Measurements from ENCODE around the gene SURF4. TPM values are rescaled to one million over a fixed set of nuclear protein-coding genes. Genes with fewer than 3 reads are reported as not detected.
"Not testable (repeated sequence)": the region's sequence is repeated elsewhere in the genome, so short reads cannot be mapped to it uniquely, and the experiment has no call there.

The SURF4 gene
- total and polyA plus RNA-seq, 7 donors = 45.6 to 120 (median 68.1) TPM

DNA sequence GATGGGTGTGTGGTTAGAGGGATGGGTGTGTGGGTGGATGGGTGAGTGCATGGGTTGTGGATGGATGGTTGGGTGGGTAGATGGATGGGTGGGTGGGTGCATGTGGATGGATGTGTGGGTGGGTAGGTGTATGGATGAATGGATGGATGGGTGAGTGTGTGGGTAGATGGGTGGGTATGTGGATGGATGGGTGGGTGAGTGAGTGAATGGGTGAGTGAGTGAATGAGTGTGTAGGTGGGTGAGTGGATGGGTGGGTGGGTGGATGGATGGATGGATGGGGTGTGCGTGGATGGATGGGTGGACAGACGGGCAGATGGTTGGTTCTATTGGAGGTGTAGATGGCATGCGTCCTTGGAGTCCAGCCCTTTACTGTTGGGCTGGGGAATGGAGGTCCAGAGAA, 17.5 kb upstream of the SURF4 start:
- H3K9me3 ChIP-seq = no peaks in the 10 kb centered on the region
- no peak overlapping the region for H3K27ac ChIP-seq
- intact Hi-C loops (cut with DNase I) = no loop called here
- no peak overlapping the region for H3K4me3 ChIP-seq
- no peak for ATAC-seq
- no peaks in the 10 kb centered on the region for H3K4me1 ChIP-seq
- 72 to 96% (median 87%) methylated on average over 3 of the region's 3 CpGs for WGBS, 3 donors
- TF ChIP-seq, protein P1, sequence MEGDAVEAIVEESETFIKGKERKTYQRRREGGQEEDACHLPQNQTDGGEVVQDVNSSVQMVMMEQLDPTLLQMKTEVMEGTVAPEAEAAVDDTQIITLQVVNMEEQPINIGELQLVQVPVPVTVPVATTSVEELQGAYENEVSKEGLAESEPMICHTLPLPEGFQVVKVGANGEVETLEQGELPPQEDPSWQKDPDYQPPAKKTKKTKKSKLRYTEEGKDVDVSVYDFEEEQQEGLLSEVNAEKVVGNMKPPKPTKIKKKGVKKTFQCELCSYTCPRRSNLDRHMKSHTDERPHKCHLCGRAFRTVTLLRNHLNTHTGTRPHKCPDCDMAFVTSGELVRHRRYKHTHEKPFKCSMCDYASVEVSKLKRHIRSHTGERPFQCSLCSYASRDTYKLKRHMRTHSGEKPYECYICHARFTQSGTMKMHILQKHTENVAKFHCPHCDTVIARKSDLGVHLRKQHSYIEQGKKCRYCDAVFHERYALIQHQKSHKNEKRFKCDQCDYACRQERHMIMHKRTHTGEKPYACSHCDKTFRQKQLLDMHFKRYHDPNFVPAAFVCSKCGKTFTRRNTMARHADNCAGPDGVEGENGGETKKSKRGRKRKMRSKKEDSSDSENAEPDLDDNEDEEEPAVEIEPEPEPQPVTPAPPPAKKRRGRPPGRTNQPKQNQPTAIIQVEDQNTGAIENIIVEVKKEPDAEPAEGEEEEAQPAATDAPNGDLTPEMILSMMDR (IDR thresholded peaks at IDR 0.05) = no peak
- H3K36me3 ChIP-seq (ENCODE audit: insufficient read depth in 1 of 2, low read depth in 1 of 2) = no peaks in the 10 kb centered on the region
- no peak for DNase-seq
- peaks cover 0 to 34% (median 8%) of the 10 kb centered on the region in 3 donors for H3K27me3 ChIP-seq (ENCODE audit: insufficient read depth in 3 of 3, low read length in 2 of 3)

DNA sequence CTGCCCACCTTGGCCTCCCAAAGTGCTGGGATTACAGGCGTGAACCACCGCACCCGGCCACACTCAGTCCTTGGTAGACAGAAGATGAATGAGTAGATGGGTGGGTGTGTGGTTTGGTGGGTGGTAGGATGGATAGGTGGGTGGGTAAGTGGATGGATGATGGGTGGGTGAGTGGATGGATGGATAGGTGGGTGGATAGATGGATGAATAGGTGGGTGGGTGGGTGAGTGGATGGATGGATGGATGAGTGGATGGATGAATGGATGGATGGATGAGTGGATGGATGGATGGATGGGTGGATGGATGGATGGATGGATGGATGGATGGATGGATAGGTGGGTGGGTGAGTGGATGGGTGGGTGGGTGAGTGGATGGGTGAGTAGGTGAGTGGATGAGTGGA, 16.4 kb upstream of the SURF4 start:
- H3K4me3 ChIP-seq = not testable (repeated sequence)

DNA sequence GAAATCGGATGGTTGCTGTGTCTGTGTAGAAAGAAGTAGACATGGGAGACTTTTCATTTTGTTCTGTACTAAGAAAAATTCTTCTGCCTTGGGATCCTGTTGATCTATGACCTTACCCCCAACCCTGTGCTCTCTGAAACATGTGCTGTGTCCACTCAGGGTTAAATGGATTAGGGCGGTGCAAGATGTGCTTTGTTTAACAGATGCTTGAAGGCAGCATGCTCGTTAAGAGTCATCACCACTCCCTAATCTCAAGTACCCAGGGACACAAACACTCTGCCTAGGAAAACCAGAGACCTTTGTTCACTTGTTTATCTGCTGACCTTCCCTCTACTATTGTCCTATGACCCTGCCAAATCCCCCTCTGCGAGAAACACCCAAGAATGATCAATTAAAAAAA, 15.6 kb upstream of the SURF4 start:
- peaks cover 0 to 31% (median 6%) of the 10 kb centered on the region in 3 donors for H3K27me3 ChIP-seq (ENCODE audit: insufficient read depth in 3 of 3, low read length in 2 of 3)
- H3K27ac ChIP-seq; H3K9me3 ChIP-seq; H3K36me3 ChIP-seq (ENCODE audit: insufficient read depth in 1 of 2, low read depth in 1 of 2); DNase-seq; intact Hi-C loops (cut with DNase I); H3K4me1 ChIP-seq; ATAC-seq; H3K4me3 ChIP-seq: not testable (repeated sequence)
- WGBS, 3 donors = 38 to 51% (median 48%) methylated on average over 2 to 3 of the region's 4 CpGs

More for the DNA sequence above, 16.4 kb upstream of the SURF4 start:
- WGBS, 3 donors = 91 to 97% (median 96%) methylated on average over 3 of the region's 3 CpGs
- H3K27ac ChIP-seq; DNase-seq; H3K9me3 ChIP-seq; H3K4me1 ChIP-seq; H3K36me3 ChIP-seq (ENCODE audit: insufficient read depth in 1 of 2, low read depth in 1 of 2); intact Hi-C loops (cut with DNase I); ATAC-seq: not testable (repeated sequence)
- peaks cover 0 to 34% (median 8%) of the 10 kb centered on the region in 3 donors for H3K27me3 ChIP-seq (ENCODE audit: insufficient read depth in 3 of 3, low read length in 2 of 3)

DNA sequence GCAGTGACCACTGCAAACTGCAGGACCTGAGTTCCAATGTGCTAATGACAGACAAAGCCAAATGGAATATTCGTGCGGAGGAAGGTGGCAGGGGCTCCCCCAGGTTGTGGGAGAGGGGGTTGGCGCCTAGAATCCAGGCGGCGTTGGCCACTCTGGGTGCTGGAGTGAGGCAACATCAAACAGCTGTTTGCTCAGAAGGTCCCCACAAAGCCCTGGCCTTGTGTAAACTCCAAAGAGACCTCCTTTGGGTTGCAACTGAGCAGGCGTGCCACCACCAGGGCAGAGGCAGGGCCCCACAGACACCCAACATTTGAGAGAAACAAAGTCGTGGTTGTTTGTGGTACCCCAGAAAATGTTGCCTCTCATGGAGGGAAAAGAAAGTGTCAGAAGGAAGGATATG, 14.9 kb upstream of the SURF4 start:
- intact Hi-C loops (cut with DNase I) = no loop called here
- Histone ChIP-seq H3K27me3 (ENCODE audit: insufficient read depth in 3 of 3, low read length in 2 of 3) (peaks cover 0 to 26% (median 5%) of the 10 kb centered on the region in 3 donors), H3K9me3 (no peaks in the 10 kb centered on the region), H3K4me1 (no peaks in the 10 kb centered on the region), H3K36me3 (ENCODE audit: insufficient read depth in 1 of 2, low read depth in 1 of 2) (no peaks in the 10 kb centered on the region), H3K4me3 (no peak overlapping the region), H3K27ac (no peak overlapping the region)
- WGBS, 3 donors = 71 to 80% (median 73%) methylated on average over 7 of the region's 7 CpGs
- ATAC-seq (no peak), DNase-seq (no peak)
- TF ChIP-seq, protein P1 (IDR thresholded peaks at IDR 0.05) = no peak

DNA sequence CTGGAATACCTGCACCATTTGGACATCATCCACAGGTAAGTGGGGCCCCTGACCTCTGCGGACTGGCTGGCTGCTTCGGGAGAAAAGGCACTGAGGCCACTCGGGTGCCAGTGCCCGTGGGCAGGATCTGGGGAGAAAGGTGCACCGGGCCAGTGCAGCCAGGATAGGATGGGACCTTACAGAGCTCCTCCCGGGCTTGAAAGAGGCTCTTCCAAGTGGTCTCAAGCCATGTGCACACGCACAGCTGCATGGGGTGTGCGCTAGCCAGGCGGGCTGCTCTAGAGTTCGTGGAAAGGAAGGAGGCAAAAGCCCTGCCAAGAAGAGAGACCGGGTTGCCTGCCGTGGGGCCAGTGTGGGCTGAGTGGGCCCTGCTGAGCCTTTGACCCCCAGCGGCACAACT, 13.7 kb upstream of the SURF4 start:
- ATAC-seq = no peak
- DNase-seq = no peak
- WGBS, 3 donors = 73 to 75% (median 73%) methylated on average over 13 of the region's 13 CpGs
- Histone ChIP-seq H3K27ac (no peak overlapping the region), H3K27me3 (ENCODE audit: insufficient read depth in 3 of 3, low read length in 2 of 3) (peaks cover 0 to 15% (median 4%) of the 10 kb centered on the region in 3 donors), H3K36me3 (ENCODE audit: insufficient read depth in 1 of 2, low read depth in 1 of 2) (no peaks in the 10 kb centered on the region), H3K9me3 (no peaks in the 10 kb centered on the region), H3K4me3 (no peak overlapping the region), H3K4me1 (no peaks in the 10 kb centered on the region)
- intact Hi-C loops (cut with DNase I) = no loop called here
- TF ChIP-seq, protein P1 (IDR thresholded peaks at IDR 0.05) = no peak

DNA sequence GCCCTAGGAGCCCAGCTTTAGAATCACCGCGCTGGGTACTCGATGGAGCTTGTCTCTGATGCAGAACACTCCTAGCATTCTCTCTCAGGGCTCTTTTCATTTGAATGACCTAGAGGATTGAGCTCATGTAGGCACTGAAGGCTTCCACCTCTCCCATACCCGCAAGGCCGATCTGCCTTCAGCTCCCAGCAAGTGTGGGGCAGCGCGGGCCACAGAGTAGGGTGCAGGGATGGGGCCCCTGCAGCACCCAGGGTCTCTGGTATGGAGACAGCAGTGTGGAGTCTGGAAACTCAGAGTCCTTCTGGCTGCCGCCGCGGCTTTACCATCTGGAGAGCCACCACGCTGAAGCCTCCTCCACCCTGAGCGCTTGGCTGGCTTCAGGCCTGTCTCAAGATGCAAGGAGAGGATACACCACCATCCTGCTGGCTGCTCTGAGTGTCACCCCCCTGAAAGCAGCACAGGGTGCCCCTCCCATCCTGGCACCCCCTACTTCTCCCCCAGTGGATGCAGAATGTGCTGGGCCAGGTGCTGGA, 13.2 kb upstream of the SURF4 start:
- DNase-seq (no peak), ATAC-seq (no peak)
- TF ChIP-seq, protein P1 (IDR thresholded peaks at IDR 0.05) = no peak
- H3K9me3 ChIP-seq = no peaks in the 10 kb centered on the region
- no peaks in the 10 kb centered on the region for H3K36me3 ChIP-seq (ENCODE audit: insufficient read depth in 1 of 2, low read depth in 1 of 2)
- intact Hi-C loops (cut with DNase I) = no loop called here
- no peak overlapping the region for H3K4me3 ChIP-seq
- no peak overlapping the region for H3K27ac ChIP-seq
- no peaks in the 10 kb centered on the region for H3K4me1 ChIP-seq
- 89 to 92% (median 92%) methylated on average over 12 of the region's 12 CpGs for WGBS, 3 donors
- peaks cover 0 to 11% (median 4%) of the 10 kb centered on the region in 3 donors for H3K27me3 ChIP-seq (ENCODE audit: insufficient read depth in 3 of 3, low read length in 2 of 3)

Data from psoas muscle (tissue), 8 donors.